Activated naive CD8-positive, alpha-beta T cell treated with anti-CD3 and anti-CD28 coated beads for 36 hours (primary cell): ENCODE measurements around the gene HYI. TPM values are rescaled to one million over a fixed set of nuclear protein-coding genes. Genes with fewer than 3 reads are reported as not detected.

Experiments
- DNase-seq: peaks from one replicate; pipeline ENCODE4 v3.0.0; 2021
- H3K27ac Mint-ChIP-seq: one replicate; pipeline ENCODE4 v1.8.0; 2022; ENCODE audit warnings: mild to moderate bottlenecking, moderate library complexity, mixed read lengths
- H3K27me3 Mint-ChIP-seq: one replicate; pipeline ENCODE4 v1.8.0; 2022; ENCODE audit warnings: mild to moderate bottlenecking, mixed read lengths
- H3K36me3 Mint-ChIP-seq: one replicate; pipeline ENCODE4 v1.8.0; 2021; ENCODE audit warnings: mild to moderate bottlenecking, mixed read lengths
- H3K4me1 Mint-ChIP-seq: one replicate; pipeline ENCODE4 v1.8.0; 2021; ENCODE audit warnings: mixed read lengths
- H3K4me3 Mint-ChIP-seq: one replicate; pipeline ENCODE4 v1.8.0; 2022; ENCODE audit warnings: mild to moderate bottlenecking, moderate library complexity, mixed read lengths
- H3K9me3 Mint-ChIP-seq: one replicate; pipeline ENCODE4 v1.8.0; 2022; ENCODE audit warnings: mixed read lengths
- total RNA-seq, 2 experiments: library from RNA; stranded (reverse); gene quantifications; one replicate each; pipeline ENCODE4 v1.2.3, GENCODE V29; 2021

HYI gene
- total RNA-seq, 2 experiments from 2014 or later: 4.3 to 5.6 TPM

DNA sequence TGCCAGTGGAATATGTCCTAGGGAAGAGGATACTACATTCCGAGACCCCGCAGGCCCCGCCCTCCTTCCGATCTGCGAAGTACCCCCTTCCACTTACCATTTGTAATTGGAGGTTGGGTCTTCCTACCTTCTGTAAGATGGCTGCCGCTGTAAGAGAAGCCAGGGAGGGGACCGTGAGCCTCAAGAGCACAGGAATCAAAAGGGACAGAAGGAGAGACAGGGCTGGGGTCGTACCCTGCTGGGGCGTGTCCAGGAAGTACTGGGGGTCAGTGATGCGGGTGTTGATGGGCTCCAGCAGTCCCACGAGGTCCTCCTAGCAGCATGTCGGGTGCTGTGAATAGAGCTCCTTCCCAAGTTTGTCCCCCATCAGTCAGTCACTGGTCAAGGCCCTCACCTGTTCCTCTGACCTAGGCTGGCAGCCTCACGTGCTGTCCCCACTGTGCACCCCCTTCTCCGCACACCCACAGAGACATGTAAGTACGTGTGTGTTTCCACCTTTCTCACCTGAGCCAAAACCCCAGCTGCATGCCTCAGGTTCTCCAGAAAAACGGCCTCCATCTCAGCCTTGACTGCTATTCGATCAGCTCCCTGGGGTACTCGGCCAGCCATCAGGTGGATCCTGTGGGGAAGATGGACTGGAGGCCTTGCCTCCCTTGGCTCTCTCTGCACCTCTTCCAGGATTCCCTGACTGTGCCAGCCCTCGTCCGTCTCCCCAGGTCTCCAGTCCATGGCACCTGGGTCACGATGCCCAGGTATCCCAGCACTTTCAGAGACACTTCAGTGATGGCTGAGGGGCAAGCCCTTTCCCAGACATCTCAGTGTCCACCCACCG lies 1.8 kb downstream of the HYI start:
- no peak for DNase-seq
- Mint-ChIP-seq H3K27me3 (peaks cover 18% of the 10 kb centered on the region), H3K4me3 (no peak overlapping the region), H3K4me1 (peaks cover 15% of the 10 kb centered on the region), H3K36me3 (peaks cover 17% of the 10 kb centered on the region), H3K9me3 (peaks cover 2% of the 10 kb centered on the region), H3K27ac (no peak overlapping the region)

DNA sequence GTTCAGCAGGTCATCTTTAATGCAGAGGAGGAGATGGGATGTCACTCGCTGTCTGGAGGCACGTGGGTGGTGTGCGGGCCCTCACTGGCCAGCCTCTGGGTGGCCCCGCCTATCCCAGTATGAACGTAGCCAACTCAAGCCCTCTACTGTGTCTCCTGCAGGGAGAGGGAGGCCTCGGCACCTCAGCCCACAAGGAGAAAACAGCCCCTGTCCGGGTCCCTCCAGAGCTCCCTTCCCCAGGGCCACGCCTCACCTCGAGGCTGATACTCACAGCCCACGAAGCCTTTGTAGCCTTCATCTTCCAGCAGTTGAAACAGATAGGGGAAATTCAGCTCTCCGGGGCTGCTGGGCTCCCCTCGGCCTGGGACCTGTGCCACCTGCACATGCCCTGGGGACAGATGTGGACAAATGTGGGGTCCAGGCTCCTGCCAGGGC lies 2.6 kb downstream of the HYI start:
- H3K4me3 Mint-ChIP-seq: no peak overlapping the region
- DNase-seq: no peak
- H3K27ac Mint-ChIP-seq: no peak overlapping the region
- H3K27me3 Mint-ChIP-seq: peaks cover 13% of the 10 kb centered on the region
- peaks cover 15% of the 10 kb centered on the region for H3K4me1 Mint-ChIP-seq
- peaks cover 18% of the 10 kb centered on the region for H3K36me3 Mint-ChIP-seq
- peaks cover 2% of the 10 kb centered on the region for H3K9me3 Mint-ChIP-seq

DNA sequence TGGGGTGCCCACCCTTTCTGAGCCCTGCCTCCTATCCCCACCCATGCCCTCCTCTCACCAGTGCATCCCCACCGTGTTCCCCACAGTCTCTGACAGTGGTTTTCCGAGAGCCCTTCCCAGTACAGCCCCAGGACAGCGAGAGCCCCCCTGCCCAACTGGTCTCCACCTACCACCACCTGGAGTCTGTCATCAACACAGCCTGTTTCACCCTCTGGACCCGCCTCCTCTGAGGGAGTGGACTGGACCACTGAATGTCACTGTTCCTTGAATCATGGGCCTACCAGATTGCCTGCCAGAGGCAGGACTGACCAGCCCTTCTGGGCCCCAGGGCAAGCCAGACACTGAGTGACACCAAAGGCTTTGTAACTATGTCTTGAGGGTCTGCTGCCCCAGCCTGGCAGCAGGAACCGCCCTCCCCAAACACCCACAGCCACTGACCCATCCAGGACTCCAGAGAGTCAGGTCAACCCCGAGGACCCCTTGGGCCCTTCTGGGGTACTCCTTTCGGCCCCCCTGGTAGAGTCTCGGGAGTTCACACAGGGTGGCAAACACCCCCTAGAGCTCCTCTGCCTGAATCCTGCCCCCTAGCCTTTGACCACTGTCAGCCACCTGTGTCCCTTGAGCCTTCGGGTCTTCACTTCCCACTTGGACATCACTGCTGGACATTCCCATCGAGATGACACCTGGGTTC lies 3.3 kb downstream of the HYI start:
- no peak overlapping the region for H3K4me3 Mint-ChIP-seq
- peaks cover 15% of the 10 kb centered on the region for H3K4me1 Mint-ChIP-seq
- no peak for DNase-seq
- H3K27ac Mint-ChIP-seq: no peak overlapping the region
- H3K9me3 Mint-ChIP-seq: peaks cover 2% of the 10 kb centered on the region
- peaks cover 18% of the 10 kb centered on the region for H3K36me3 Mint-ChIP-seq
- H3K27me3 Mint-ChIP-seq: peaks cover 8% of the 10 kb centered on the region

DNA sequence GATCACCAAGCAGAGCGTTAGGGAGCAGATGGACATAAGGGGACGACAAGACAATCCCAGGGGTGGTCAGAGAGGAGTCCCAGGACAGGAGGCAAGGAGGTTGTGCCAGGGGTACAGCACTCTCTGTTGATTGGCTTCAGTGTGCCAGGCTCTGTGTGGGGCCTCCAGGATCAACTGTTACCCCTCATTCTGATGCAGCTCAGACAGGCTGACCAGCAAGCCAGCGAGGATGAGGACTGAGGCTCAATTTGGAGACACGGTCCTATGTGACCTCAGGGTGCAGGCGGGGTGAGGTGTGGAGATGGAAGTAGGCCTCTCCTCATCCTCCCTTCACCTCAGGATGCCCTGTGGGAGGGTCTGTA lies 4.0 kb downstream of the HYI start:
- H3K36me3 Mint-ChIP-seq: peaks cover 18% of the 10 kb centered on the region
- H3K9me3 Mint-ChIP-seq: peaks cover 2% of the 10 kb centered on the region
- no peak for DNase-seq
- no peak overlapping the region for H3K4me3 Mint-ChIP-seq
- peaks cover 13% of the 10 kb centered on the region for H3K4me1 Mint-ChIP-seq
- H3K27ac Mint-ChIP-seq: no peak overlapping the region
- H3K27me3 Mint-ChIP-seq: peaks cover 4% of the 10 kb centered on the region

DNA sequence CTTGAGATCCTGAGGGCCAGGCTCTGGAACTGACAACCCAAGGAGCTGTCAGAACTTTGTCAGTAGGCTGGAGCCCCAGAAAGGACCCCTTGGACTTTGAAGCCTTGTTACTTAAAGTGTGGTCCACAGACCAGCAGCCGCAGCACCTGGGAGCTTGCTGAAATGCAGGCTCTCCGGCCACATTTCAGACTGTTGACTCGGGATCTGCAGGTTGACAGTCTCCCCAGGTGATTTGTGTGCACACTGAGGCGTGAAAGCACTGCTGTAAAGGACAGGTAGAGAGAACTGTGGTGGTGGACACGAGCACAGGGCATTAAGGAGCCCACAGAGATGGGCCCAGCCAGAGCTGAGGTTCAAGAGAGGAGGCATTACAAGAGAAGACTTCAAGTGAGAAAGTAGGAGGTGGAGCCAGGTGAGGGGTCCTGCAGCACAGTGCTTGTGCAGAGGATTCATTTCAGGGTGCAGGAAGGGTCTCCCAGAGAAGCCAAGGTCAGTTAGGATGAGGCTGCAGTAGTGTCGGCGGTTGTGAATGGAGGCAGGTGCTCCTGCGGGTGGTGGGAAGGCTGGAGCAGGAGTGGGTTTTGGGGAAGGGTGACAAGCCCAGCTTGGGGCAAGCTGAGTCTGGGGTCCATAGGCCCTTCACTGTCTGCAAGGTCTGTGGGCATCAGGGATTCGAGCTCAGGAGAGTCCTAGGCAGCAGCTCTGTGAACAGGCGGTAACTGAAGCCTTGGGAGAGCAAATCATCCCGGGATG lies 4.6 kb downstream of the HYI start:
- no peaks in the 10 kb centered on the region for H3K27me3 Mint-ChIP-seq
- H3K4me1 Mint-ChIP-seq: peaks cover 7% of the 10 kb centered on the region
- peaks cover 14% of the 10 kb centered on the region for H3K36me3 Mint-ChIP-seq
- DNase-seq: no peak
- H3K4me3 Mint-ChIP-seq: no peak overlapping the region
- no peaks in the 10 kb centered on the region for H3K9me3 Mint-ChIP-seq
- H3K27ac Mint-ChIP-seq: no peak overlapping the region

DNA sequence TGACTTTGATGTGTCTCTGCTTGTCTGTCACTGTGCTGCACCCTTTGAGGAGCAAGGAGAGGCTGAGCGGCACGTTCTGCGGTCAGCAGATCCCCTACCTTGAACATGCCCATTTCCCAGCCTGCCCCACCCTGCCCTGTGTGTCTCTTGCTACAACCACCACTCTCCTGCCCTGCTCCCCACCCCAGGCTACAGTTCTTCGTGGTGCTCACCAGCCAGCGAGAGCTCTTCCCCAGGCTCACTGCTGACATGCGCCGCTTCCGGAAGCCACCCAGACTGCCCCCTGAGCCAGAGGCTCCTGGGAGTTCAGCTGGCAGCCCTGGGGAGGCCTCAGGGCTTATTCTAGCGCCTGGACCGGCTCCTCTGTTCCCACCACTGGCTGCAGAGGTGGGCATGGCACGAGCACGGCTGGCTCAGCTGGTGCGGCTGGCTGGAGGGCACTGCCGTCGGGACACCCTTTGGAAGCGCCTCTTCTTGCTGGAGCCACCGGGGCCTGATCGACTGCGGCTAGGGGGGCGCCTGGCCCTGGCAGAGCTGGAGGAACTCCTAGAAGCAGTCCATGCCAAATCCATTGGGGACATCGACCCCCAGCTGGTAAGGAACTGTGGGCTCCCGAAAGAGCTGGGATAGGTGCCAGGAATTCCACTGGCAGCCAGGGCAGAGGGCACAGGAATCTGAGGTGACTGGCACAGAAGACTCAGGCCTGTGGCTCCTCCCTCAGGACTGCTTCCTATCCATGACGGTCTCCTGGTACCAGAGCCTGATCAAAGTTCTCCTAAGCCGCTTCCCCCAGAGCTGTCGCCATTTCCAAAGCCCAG lies 5.6 kb downstream of the HYI start:
- Mint-ChIP-seq H3K36me3 (peaks cover 16% of the 10 kb centered on the region), H3K4me1 (peaks cover 4% of the 10 kb centered on the region), H3K27ac (no peak overlapping the region)

DNA sequence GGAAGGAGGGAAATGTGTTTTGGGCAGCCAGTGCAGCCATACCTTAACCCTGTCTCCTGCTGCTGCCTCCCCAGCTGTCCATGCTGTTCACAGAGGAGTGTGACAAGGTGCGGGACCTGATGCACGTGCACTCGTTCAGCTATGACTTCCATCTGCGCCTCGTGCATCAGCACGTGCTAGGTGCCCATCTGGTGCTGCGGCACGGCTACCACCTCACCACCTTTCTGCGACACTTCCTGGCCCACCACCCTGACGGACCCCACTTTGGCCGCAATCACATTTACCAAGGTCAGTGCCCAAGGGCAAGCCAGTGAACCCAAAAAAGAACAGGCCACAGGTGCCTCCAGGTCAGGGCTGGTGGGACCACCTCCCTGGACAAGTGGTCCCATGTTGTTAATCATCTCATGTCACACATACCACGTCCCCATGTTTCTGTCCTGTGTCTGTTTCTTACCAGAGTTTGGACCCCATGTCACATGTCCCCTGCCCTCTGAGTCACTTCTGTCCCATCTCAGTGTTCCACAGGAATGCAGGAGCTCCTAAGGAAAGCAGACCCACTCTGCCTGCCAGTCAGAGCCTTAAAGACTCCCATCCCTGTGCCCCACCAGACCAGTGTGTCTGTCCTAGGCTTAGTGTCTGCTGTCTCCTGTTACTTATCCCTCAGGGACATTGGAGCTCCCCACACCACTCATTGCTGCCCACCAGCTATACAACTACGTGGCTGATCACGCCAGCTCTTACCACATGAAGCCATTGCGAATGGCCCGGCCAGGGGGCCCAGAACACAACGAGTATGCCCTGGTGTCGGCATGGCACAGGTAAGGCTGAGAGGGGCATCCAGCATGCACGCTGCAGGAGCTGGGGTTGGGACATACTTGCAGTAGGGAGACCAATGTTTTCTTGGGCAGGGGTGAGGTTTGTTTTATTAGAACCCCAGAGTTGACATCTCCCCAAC lies 6.6 kb downstream of the HYI start:
- no peaks in the 10 kb centered on the region for H3K4me1 Mint-ChIP-seq
- no peak overlapping the region for H3K27ac Mint-ChIP-seq
- no peaks in the 10 kb centered on the region for H3K9me3 Mint-ChIP-seq
- DNase-seq: no peak
- H3K4me3 Mint-ChIP-seq: no peak overlapping the region
- H3K36me3 Mint-ChIP-seq: peaks cover 16% of the 10 kb centered on the region
- H3K27me3 Mint-ChIP-seq: no peaks in the 10 kb centered on the region

More for the DNA sequence above, 5.6 kb downstream of the HYI start:
- no peak for DNase-seq
- H3K4me3 Mint-ChIP-seq: no peak overlapping the region
- no peaks in the 10 kb centered on the region for H3K9me3 Mint-ChIP-seq
- no peaks in the 10 kb centered on the region for H3K27me3 Mint-ChIP-seq

DNA sequence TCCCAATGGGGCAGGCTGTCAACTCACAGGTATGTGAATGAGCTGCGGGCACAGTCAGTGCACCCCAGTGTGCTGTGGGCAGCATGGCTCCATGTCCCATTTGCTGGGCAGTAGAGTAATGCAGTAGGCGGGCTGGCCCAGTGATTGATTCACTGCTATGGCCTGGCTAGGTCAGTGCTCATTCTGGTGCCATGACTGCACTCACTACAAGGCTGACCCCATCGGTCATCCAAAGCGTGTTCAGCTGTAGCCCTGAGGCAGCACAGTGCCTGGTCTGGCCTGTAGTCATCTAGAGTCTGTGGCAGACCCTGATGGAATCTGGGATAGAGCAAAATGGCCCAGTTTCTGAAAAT lies 7.4 kb downstream of the HYI start:
- Mint-ChIP-seq H3K27me3 (no peaks in the 10 kb centered on the region), H3K36me3 (peaks cover 12% of the 10 kb centered on the region), H3K4me1 (no peaks in the 10 kb centered on the region), H3K9me3 (no peaks in the 10 kb centered on the region), H3K27ac (no peak overlapping the region), H3K4me3 (no peak overlapping the region)
- DNase-seq: no peak

DNA sequence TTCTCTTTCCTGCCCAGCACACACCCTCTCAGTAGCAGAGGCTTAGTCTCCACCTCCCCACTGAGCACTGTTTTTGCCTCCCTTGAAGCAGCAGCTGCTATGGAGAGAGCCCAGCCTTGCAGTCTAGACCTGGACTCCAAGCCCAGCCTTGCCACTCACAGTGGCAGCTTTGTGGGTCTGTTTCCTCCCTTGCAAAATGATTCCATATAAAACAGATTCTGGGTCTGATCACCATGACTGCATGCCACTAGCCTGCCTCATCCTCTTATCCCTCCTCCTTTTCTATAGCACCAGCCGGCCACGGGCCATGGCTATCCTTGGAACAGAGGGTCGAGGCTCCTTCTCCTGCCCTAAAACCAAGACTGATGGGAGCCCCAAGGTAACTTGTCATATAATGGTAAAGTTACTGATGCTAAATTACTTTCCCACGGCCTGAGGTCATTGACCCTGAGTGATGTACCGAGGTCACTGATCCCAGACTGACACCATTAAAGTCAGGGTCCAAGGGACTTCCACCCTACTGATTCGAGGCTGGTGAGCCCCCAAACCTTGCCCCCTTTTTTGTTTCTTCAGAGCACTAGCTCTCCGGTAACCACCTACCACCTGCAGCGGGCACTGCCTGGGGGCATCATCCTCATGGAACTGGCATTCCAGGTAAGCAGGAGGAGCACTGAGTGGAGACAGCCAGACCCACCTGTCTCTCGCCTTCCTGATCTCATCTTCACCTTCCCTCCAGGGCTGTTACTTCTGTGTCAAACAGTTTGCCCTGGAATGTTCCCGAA lies 7.9 kb downstream of the HYI start:
- no peaks in the 10 kb centered on the region for H3K9me3 Mint-ChIP-seq
- DNase-seq: no peak
- H3K4me3 Mint-ChIP-seq: no peak overlapping the region
- peaks cover 12% of the 10 kb centered on the region for H3K36me3 Mint-ChIP-seq
- no peaks in the 10 kb centered on the region for H3K27me3 Mint-ChIP-seq
- H3K4me1 Mint-ChIP-seq: no peaks in the 10 kb centered on the region
- H3K27ac Mint-ChIP-seq: no peak overlapping the region

DNA sequence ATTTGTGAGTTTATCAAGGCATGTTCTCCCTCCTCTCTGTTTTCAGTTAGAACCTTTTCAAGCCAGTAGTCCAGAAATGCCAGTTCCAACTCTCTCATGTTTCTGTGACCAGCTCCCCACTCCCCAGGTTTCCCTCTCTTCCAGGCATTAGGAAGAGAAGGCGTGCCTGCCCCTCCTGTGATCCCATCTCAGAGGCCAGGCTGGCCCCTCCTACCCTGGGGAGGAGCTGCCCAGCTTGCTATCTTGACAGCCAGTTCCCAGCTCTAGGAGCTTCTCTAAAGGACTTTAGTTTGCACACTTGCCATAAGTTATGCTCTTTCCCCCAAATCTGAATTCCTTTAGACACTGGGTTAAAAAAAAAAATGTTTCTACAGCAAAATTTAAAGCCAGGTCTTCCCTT lies 8.9 kb downstream of the HYI start:
- Mint-ChIP-seq H3K27me3 (no peaks in the 10 kb centered on the region), H3K36me3 (peaks cover 9% of the 10 kb centered on the region), H3K4me1 (no peaks in the 10 kb centered on the region), H3K4me3 (no peak overlapping the region), H3K27ac (no peak overlapping the region), H3K9me3 (no peaks in the 10 kb centered on the region)
- DNase-seq: no peak

DNA sequence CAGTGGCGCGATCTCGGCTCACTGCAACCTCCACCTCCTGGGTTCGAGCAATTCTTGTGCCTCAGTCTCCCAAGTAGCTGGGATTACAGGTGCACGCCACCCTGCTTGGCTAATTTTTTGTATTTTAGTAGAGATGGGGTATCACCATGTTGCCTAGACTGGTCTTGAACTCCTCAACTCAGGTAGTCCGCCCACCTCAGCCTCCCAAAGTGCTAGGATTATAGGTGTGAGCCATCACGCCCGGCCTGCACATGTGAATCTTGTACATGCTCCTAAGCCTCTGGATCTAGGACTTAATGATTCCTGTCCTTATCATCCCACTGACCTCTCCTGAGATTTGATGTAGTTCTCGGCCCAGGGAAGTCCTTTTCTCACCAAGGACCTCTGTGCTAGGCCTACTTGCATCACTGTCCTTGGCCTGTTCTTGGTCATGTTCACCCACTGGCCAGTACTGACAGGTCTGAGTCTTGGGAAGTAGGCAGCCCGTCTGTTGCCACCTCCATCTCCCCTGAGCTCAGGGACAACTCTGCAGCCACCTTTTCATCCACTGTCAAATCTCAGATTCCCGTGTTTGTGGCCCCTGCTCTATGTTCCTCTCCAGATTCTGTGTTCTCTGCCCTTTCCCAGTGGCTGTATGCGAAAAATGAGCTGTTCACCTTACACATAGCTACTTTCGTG lies 9.4 kb downstream of the HYI start:
- Mint-ChIP-seq H3K4me1 (no peaks in the 10 kb centered on the region), H3K27me3 (no peaks in the 10 kb centered on the region), H3K36me3 (peaks cover 9% of the 10 kb centered on the region), H3K27ac (no peak overlapping the region), H3K9me3 (no peaks in the 10 kb centered on the region), H3K4me3 (no peak overlapping the region)
- no peak for DNase-seq

DNA sequence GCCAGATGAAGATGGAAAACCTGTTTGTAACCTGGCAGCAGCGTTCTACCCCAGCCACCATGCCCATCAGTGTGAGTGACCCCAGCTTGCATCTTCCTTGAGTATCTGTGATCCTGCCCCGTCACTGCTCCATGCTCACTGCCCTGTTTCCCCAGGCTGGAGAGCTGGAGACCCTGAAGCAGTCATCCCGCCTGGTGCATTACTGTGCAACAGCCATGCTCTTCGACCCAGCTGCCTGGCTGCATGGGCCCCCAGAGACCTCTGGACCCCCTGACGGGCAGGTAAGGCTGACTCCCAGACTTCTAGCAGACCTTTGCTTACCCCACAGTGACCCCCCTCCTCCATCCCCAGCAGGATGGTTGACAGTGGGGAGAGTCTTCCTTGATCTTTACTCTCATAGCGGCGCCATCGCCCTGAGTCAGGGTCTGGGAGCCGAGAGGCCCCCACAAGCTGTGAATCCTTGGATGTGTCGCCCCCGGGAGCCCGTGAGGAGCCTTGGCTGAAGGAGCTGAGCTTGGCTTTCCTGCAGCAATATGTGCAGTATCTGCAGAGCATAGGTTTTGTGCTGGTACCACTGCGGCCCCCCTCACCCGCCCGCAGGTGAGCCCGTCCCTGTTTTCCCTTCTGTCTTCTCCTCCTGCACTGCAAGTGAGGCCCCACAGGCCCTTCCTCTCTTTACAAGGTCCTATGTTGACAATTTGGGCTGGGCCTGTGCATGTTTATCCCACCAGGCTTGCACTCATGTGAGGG lies 10.4 kb downstream of the HYI start:
- no peaks in the 10 kb centered on the region for H3K4me1 Mint-ChIP-seq
- peaks cover 12% of the 10 kb centered on the region for H3K36me3 Mint-ChIP-seq
- H3K4me3 Mint-ChIP-seq: no peak overlapping the region
- H3K27me3 Mint-ChIP-seq: no peaks in the 10 kb centered on the region
- DNase-seq: no peak
- no peak overlapping the region for H3K27ac Mint-ChIP-seq
- no peaks in the 10 kb centered on the region for H3K9me3 Mint-ChIP-seq
